ENCODE results near the gene FAM3D.
"Not testable (repeated sequence)": the region's sequence is repeated elsewhere in the genome, so short reads cannot be mapped to it uniquely, and the experiment has no call there.

FAM3D gene

DNA sequence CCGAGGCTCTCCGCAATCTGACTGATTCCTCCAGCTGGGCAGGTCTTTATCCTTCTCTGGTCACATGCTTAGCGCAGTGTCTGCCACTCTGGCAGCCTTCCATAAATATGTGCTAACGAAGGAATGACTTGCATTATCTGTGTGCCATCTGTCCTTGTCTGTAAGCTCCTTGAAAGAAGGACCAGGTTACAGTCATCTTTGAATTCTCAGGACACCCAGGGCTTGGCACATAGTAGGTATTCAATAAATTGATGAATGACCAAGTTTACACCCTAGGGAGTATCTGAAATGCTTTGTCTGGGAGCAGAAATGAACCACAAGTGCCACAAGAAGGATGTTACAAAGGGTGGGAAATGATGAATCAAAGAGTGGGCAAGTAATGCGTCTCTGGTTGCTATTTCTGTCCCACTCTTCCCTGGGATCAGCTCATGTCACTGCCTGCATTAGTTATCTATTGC is 16.5 kb upstream of the FAM3D start:
- no peak for DNase-seq (ENCODE audit: low spot score)

DNA sequence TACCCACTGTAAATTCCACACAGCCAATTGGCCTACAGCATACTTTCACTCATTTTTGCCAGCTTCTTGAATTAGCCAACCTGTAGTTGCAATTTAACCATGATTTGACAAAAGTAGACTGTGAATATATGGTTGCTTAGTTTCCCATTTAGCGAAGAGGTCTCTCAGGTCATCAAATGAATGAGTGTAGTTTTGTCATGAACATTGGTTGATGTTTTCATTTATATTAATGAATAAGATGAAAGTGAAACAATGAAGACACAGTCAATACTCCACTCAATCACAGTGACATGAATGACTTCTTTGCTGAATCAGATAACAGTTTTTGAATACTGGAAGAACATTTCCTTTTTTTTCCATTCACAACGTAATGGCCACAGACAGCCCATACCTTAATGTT is 15.3 kb upstream of the FAM3D start:
- DNase-seq (ENCODE audit: low spot score), result no peak

DNA sequence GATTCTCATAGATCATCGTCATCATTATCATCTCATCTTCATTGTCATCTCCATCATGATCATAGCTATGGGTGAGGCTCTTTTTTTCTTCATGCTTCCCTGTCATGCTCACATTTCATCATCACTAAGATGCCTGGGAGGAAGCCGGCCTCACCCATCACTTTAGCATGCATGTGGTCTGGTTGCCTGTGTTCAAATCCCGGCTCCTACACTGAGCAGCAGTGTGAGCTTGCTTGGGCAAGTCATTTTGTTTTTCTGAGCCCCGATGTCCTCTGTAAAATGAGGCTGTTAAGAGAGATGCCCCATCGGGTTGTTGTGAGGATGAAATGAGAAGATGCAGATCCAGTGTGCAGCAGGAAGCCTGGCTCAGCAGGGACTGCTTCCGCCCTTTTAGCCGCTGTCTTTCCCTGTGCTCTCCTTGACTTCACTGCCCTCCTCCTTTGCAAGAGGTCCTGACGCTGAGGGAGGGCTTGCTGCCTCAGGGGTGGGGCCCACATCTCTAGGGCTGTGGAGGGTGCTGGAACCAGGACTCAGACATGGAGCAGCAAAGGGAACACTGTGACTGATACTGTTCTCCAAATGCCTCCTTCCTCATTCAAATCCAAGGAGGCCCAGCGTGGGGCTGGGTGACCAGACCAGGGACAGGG is 14.4 kb upstream of the FAM3D start:
- DNase-seq (ENCODE audit: low spot score), result no peak

DNA sequence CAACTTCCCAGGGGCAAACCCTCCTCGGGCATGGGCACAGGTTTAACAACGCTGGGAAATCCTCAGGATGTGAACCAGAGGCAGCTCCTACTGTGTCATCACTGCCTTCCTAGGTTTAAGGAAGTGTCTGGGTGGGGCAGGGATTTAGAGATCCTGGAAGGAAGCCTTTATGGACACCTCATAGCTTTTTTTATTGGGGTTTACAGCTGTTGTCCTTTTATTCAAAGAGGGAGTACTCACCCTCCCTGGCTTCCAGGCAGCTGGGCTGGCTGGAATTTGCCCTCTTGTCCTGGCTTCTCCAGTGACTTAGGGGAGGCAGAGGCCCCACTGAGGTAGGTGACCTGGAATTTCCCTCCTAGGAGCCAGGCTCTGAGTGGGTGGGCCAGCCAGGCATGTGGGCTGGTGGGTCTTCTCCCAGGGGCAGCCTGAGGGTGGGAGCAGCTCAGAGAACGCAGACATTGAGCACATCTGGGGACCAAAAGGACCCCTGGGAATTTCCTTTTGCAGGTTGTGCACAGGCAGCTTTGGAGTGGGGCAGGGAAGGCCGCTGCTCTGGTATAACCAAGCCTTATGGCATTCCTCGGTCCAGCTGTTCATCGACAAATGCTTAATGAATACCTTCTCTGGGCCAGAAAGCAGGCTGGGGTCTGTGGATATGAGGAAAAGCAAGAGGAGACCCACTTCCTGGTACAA is 13.5 kb upstream of the FAM3D start:
- DNase-seq (ENCODE audit: low spot score), result no peak

DNA sequence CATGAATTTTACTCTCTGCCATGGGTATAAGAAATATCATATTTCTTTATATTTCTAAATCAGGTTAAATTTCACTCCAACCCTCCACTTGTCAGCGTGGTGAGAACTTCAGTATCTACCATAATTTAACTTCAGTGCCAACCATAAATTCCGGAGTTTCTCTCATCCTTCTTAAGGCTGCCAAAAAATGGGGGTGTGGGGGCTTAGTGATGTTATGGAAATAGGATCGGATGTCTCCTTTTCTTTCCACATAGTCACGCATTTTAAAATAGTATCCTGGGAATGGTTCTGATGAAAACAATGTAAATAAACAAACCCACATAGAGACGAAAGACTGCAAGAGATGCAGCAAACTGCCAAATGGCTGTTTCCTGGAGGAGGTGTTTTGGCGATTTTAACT is 12.9 kb upstream of the FAM3D start:
- DNase-seq (ENCODE audit: low spot score), result no peak

DNA sequence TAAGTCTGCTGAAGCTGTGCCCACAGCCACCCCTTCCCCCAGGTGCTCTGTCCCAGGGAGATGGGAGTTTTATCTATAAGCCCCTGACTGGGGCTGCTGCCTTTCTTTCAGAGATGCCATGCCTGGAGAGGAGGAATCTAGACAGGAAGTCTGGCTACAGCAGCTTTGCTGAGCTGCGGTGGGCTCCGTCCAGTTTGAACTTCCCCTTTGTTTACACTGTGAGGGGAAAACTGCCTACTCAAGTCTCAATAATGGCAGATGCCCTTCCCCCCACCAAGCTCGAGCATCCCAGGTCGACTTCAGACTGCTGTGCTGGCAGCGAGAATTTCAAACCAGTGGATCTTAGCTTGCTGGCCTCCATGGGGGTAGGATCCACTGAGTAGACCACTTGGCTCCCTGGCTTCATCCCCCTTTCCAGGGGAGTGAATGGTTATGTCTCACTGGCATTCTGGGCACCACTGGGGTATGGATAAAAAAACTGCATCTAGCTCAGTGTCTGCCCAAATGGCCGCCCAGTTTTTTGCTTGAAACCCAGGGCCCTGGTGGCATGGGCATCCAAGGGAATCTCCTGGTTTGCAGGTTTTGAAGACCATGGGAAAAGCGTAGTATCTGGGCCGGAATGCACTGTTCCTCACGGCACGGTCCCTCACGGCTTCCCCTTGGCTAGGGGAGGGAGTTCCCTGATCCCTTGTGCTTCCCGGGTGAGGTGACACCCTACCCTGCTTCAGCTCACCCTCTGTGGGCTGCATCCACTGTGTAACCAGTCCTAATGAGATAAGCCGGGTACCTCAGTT is 11.8 kb upstream of the FAM3D start:
- not testable (repeated sequence) for DNase-seq (ENCODE audit: low spot score)

DNA sequence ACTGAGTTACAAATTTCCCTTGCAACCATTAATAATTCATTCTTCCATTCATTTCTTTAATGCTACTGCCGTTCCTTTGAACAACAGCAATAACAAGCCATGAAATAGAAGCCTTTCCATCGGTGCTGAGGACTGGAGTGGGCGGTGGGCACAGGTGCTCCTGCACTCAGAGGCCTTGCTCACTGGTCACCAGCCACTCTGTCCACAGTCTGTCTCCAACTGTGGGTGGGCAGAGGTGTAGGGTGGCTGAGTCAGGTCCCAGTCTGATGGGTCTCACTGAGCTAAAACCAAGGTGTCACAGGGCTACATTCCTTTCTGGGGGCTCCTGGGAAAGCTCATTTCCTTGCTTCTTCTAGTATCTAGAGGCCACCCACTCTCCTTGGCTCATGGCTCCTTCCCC is 6.3 kb upstream of the FAM3D start:
- DNase-seq (ENCODE audit: low spot score), result no peak

DNA sequence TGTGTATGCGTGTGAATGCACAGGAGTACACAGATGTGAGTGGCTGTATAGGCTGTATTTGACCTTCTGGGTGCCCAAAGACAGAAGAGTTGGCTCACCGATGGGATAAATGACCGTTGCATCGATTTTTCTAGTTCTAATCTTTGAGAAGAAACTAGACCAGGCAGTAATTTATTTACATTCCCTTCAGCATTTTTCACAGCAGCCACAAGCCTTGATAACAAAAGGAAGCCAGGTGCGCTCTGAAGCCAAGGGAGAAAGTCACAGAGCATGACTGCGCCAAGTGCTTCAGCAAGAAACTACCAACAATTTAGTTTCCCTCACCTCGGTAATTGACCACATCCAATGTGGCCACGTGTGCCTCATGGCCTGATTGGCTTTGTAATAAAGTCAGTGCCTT is 5.9 kb upstream of the FAM3D start:
- no peak for DNase-seq (ENCODE audit: low spot score)

DNA sequence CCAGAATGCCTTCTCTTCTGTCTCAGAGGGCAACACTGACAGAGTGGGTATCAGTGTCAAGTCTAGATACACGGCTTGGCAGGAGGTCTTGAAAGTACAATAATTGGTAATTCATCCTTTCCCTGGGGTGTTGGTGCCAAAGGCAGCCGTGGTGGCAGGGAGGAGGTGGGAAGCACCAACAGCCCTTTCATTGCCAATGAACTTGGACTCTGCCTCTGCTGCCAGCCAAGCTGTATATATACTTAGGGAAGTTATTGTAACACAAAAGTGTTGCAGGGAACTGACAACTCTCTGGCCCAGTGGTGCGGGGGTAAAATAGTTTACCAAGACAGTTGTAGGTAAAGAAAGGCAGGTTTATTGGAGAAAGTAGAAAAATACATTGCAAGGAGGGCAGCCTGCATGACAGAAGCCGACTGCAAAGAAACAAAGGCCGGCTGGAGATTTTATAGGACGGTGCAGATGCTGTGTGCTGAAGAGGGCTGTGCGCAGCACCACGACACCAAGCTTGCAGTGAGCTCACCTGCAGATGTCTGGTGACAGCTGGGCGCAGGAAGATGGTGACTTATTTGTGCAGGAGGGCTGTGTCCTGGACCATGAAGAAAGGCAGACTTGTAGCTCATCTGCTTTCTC is 4.0 kb upstream of the FAM3D start:
- peak; percentile 9 for DNase-seq (ENCODE audit: low spot score)

DNA sequence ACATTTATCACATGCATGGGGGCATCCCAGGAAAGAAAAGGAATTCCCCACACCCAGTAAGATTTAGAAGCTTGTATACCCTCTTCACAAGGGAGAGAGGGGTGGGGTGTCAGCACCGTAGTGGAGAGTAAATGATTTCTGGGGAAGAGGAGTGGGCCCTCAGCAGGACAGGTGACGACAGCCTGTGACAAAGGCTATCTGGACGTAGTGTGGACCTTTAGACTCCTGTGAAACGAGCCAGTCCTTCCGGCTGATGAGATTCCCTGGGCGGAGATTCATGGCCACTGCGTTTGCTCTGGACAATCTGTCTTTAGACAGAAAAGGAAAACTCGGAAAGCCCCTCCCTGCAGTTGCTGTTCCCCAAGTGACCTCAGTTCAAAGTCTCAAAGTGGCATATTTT is 1.7 kb upstream of the FAM3D start:
- DNase-seq (ENCODE audit: low spot score), result no peak

DNA sequence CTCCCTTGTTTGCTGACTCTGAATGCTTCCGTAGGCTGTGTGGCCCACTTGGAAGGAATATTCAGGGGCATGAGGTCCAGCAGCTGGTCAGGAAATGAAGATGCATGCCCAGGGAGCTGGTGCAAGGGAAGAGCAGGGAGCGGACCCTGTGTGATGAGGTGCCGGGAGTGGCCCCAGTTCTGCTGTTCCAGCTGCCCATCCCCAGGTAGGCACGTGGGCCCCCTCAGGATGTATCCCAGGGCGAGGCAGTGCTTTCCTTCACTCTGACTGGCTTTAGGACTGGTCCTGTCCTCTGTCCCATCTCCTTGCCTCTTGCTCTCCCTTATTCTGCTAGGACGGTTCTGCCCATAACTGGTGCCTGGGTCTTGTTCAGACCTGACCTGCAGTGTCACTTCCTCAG is 1.1 kb upstream of the FAM3D start:
- DNase-seq (ENCODE audit: low spot score), result no peak

DNA sequence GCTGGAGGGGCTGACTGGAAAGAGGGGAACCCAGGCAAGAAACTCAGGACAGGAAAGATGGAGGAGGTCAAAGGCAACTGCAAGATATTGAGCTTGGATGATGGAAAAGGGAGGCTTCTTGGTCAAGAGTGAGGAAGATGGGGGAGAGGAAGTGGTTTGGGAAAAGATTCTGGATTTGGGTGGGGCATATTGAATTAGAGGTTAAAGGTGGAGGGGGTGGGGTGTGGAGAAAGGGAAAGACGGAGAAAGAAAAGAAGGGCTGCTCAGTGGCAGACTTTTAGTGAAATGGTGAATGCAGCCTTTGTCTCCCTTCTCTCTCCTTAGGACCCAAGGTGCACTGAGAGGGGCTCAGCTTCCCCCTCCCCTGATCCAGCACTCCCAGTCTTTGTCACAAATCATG is 655 bp upstream of the FAM3D start:
- DNase-seq (ENCODE audit: low spot score), result no peak

DNA sequence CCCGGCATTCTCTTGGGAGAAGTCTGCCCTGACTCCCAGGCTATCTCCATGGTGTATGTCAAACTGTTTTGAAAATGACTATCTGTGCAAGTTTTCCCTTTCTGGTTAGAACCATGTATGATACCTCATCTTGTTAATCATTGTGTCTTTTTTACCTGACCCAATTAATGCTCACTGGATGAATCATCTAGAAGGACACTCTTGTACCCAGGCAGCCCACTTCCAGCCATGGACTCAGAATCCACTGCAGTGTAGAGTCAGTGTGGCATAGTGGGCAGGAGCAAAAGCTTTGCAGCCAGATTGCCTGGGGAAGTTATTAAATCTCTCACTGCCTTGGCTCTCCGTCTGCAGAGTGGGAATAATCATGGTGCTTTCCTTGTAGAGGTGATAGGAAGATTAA is 1.2 kb downstream of the FAM3D start:
- no peak for DNase-seq (ENCODE audit: low spot score)

DNA sequence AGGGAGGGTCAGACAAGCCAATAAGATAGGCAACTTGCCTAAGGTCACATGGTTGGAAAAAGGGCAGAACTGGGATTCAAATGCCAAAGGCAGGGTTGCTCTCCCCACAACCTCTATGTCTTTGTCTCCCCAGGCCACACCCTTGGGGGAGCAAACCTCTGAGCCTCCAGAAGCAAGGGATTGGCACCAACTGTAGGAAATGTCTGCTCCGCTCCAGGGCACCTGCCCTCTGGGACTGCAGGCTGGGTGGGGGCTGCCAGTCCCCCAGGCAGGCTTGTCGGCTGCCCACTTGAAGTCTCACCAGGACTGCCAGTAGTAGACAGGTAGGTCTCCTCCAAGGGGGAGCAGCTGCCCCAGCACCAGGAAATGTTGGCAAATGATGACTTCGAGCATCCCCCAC is 2.0 kb downstream of the FAM3D start:
- DNase-seq (ENCODE audit: low spot score), result no peak

DNA sequence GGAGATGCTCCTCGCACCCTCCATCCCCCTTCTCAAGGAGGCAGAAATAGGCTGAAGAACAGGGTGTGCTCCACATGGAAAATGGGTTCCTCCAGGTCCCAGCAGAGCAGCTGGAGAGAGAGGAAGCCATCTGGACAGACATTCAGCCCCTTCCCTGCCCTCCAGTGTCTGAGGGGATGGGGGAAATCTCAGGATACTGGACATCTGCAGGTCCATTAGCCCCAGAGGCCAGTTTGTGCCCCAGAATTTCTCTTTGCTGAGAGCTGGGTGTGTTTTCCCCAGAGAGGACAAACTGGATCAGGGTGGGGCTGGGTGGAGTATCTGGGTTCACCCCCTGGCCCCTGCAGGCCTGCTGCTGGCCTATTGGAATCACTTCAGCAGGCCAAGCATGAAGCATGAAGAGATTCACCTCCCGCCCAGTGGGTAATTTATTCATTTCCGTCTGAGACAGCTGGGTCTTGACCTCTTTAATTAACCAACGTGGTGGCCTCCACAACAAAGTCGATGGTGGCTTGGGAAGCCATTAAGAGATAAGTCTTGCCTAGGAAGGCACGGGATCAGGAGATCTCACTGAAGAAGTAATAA is 4.6 kb downstream of the FAM3D start:
- DNase-seq (ENCODE audit: low spot score), result no peak

DNA sequence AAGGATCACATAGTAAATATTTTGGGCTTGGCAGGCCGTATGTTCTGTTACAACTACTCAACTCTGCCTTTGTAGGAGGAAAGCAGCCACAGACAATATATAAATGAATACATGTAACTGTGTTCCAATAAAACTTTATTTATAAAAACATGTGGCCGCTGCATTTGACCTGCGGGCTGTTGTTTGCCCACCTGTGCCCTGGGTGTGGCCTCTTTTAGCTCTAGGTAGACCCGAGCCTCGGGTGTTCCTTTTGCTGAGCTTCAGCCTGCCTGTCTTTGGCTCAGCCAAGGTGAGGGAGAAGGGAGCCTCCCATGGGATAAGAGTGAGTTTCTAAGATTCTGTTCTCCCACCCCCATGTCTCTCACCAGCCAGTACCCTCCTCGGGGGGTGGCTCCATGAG is 5.6 kb downstream of the FAM3D start:
- DNase-seq (ENCODE audit: low spot score), result no peak

DNA sequence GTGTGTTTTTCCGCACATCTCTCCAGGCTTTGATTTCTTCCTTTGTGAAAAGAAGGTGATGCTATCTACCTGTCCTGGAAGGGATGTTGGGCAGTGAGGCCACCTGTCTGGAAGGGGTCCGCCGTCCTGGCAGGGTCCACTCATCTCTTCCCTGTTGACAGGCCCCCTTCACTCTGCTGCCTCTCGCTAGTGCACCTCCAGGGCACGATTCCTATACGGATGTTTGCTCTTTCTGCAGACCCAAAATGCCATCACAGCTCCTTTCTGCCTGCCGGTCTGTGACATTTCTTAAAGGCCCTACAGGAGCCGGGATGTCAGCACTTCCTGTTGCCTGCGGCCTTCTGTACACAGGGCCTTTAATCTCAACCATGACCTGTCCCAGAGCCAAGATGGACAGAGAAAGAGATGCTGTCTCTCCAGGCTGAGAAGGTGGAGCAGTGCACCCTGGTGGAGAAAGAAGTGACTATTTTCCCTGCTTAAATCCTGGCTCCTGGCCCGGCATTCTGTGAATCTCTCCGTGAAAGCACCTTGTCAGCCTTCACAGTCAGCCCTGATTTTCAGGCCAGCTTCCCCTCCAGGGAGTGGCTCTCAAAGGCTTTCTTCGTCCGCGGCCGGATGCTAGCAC is 7.4 kb downstream of the FAM3D start:
- DNase-seq (ENCODE audit: low spot score), result no peak

DNA sequence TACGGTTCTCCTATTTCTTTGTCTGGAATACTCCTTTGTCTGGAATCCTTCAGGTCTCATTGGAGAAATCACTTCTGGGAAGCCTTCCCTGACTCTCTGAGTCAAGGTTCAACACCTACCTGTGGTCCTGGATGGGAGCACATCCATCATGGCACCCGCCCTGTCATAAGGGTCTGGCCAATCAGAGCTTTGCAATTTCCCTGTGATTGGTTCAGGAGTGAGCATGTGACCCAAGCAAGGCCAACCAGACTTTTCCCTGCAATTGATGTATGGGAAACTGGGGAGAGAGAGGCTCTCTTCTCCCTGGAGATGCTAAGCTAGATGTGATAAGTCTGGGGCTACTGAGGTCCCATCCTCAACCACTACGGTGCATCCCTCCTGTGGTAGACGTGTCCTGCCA is 8.1 kb downstream of the FAM3D start:
- peak; percentile 4 for DNase-seq (ENCODE audit: low spot score)

DNA sequence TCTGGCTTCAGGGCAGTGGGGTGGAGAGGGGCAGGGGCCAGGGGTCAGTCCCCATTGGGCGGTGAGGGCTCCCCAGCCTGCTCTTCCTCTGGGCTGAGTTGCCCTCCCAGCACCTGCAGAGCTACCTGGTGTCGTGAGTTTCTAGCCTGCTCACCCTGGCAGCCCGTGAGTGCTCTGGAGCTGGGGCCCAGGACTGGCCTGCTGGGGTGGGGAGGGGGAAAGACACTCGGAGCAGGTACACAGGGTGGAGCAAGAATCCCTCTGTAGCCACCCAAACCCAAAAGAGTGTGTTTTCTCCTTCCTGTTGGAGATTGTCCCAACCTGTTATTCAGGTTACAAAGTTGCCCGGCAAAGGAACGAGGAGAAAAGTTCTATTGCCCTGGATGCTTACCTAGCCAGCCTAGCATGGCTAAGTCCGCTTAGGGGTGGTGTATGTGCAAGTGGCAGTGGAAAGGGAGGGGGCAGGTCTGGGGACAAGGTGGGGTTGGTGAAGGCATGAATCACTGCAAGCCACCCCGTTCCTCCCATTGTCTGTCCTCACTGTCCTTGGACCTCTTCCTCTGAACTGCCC is 8.9 kb downstream of the FAM3D start:
- no peak for DNase-seq (ENCODE audit: low spot score)

DNA sequence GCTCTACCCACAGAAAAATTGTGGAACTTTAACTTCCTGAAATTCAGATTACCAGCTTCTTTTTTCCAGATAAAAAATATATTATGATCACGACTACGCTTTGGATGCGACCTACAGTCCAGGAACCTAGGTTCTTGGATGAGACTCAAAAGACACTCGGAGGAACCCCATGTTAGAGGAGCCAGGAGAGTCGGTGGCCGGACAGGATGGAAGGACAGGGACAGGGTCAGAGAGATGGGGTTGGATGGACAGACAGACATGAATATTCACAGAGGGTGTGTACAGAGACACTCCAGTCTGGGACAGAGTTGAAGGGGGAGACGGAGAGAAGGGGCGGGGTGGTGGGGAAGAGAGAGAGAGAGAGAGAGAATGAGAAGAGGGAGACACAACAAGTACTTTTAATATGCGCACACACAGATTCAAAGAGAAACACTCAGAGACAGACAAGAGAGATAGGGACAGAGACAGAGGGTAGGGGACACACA is 9.5 kb downstream of the FAM3D start:
- DNase-seq (ENCODE audit: low spot score), result no peak

DNA sequence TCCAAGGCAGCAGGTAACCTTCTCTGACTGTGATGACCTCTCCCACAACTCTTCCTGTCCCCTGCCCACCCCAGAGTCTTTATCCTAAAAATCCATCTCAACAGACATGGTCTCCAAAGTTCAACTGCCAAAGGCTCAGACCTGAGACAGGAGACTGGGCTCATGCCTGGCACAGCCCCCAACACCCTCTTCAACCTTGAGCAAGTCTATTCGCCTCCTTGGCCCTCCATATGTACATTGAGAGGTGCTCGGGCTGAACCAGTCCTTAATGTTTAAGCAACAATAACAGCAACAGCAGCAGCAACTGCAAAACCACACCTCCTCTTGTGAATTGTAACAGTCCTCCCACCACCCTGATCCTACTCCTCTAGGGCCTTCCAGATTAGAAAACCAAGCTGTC is 9.9 kb downstream of the FAM3D start:
- no peak for DNase-seq (ENCODE audit: low spot score)
